ENCODE measurements around the gene TERC.
A peak's percentile ranks its signal among the peaks of the same experiment; 100 is the strongest.

TERC gene

GRCh38 chr3:169764882-169765612 is at the start of gene TERC:
Gene TERC (minus strand): TSS chr3:169765060.
- H3K4me3 Mint-ChIP-seq, result peak within 1 kb of the TSS; percentile 92
- H3K36me3 Mint-ChIP-seq (ENCODE audit: insufficient read depth), result peaks cover 17% of the 10 kb centered on the region
- H3K4me1 Mint-ChIP-seq, result peaks cover 19% of the 10 kb centered on the region
- no peaks in the 10 kb centered on the region for H3K27me3 Mint-ChIP-seq
- peaks cover 5% of the 10 kb centered on the region for H3K9me3 Mint-ChIP-seq
- ATAC-seq (replicated peaks; ENCODE audit: extremely low read depth, poor library complexity, severe bottlenecking) (peak; percentile 89), DNase-seq (ENCODE audit: low spot score in 2 of 2) (peak; percentile 82 to 90)
- peak within 1 kb of the TSS; percentile 93 for H3K27ac Mint-ChIP-seq (ENCODE audit: low read depth)

- Mint-ChIP-seq H3K9me3 (peaks cover 5% of the 10 kb centered on the region), H3K27me3 (peaks cover 27% of the 10 kb centered on the region), H3K27ac (ENCODE audit: low read depth) (peak overlapping the region; percentile 83), H3K36me3 (ENCODE audit: insufficient read depth) (peaks cover 3% of the 10 kb centered on the region), H3K4me3 (peak overlapping the region; percentile 84), H3K4me1 (peaks cover 22% of the 10 kb centered on the region)
- peak; percentile 47 to 68 for DNase-seq (ENCODE audit: low spot score in 2 of 2)
- peak; percentile 89 for ATAC-seq (replicated peaks; ENCODE audit: extremely low read depth, poor library complexity, severe bottlenecking)
Measured at GRCh38 chr3:169813757-169814517, 49.1 kb upstream of the TERC start.

GRCh38 chr3:169813278-169813677 is 48.4 kb upstream of the TERC start:
- Mint-ChIP-seq H3K27me3 (peaks cover 22% of the 10 kb centered on the region), H3K36me3 (ENCODE audit: insufficient read depth) (peaks cover 3% of the 10 kb centered on the region)
- no peak for ATAC-seq (replicated peaks; ENCODE audit: extremely low read depth, poor library complexity, severe bottlenecking)

GRCh38 chr3:169812332-169813235 is 47.7 kb upstream of the TERC start, which contains the start of the genes LRRC34 and LRRIQ4:
Gene LRRC34 (minus strand): TSS chr3:169812904. CDS start chr3:169812548, 356 bp downstream.
Gene LRRIQ4 (plus strand): TSS chr3:169812870. CDS start chr3:169821922, 9,052 bp downstream.
- peaks cover 22% of the 10 kb centered on the region for H3K4me1 Mint-ChIP-seq

More at GRCh38 chr3:169813278-169813677, 48.4 kb upstream of the TERC start:
- peaks cover 5% of the 10 kb centered on the region for H3K9me3 Mint-ChIP-seq
- H3K27ac Mint-ChIP-seq (ENCODE audit: low read depth), result peak overlapping the region; percentile 83
- peak overlapping the region; percentile 84 for H3K4me3 Mint-ChIP-seq
- H3K4me1 Mint-ChIP-seq, result peaks cover 22% of the 10 kb centered on the region
- DNase-seq (ENCODE audit: low spot score in 2 of 2), result no peak

GRCh38 chr3:169811631-169812331 is 46.9 kb upstream of the TERC start:
- ATAC-seq (replicated peaks; ENCODE audit: extremely low read depth, poor library complexity, severe bottlenecking) (no peak), DNase-seq (ENCODE audit: low spot score in 2 of 2) (no peak)
- no peak overlapping the region for H3K27ac Mint-ChIP-seq (ENCODE audit: low read depth)

More at GRCh38 chr3:169812332-169813235, 47.7 kb upstream of the TERC start, which contains the start of the genes LRRC34 and LRRIQ4:
- Mint-ChIP-seq H3K4me3 (peak within 1 kb of the TSS; percentile 84), H3K9me3 (peaks cover 5% of the 10 kb centered on the region), H3K27me3 (peaks cover 15% of the 10 kb centered on the region), H3K36me3 (ENCODE audit: insufficient read depth) (peaks cover 3% of the 10 kb centered on the region), H3K27ac (ENCODE audit: low read depth) (peak within 1 kb of the TSS; percentile 83)
- peak; percentile 24 to 27 for DNase-seq (ENCODE audit: low spot score in 2 of 2)
- peak; percentile 54 for ATAC-seq (replicated peaks; ENCODE audit: extremely low read depth, poor library complexity, severe bottlenecking)

GRCh38 chr3:169809230-169809795 is 44.5 kb upstream of the TERC start:
- Mint-ChIP-seq H3K4me1 (peaks cover 20% of the 10 kb centered on the region), H3K4me3 (no peak overlapping the region), H3K27me3 (peaks cover 10% of the 10 kb centered on the region), H3K27ac (ENCODE audit: low read depth) (no peak overlapping the region), H3K36me3 (ENCODE audit: insufficient read depth) (peaks cover 1% of the 10 kb centered on the region), H3K9me3 (no peaks in the 10 kb centered on the region)
- no peak for DNase-seq (ENCODE audit: low spot score in 2 of 2)
- ATAC-seq (replicated peaks; ENCODE audit: extremely low read depth, poor library complexity, severe bottlenecking), result no peak

More at GRCh38 chr3:169811631-169812331, 46.9 kb upstream of the TERC start:
- peaks cover 3% of the 10 kb centered on the region for H3K36me3 Mint-ChIP-seq (ENCODE audit: insufficient read depth)
- H3K27me3 Mint-ChIP-seq, result peaks cover 10% of the 10 kb centered on the region
- H3K4me1 Mint-ChIP-seq, result peaks cover 22% of the 10 kb centered on the region
- H3K4me3 Mint-ChIP-seq, result peak overlapping the region; percentile 84
- peaks cover 5% of the 10 kb centered on the region for H3K9me3 Mint-ChIP-seq

GRCh38 chr3:169804681-169805080 is 39.8 kb upstream of the TERC start:
- H3K27ac Mint-ChIP-seq (ENCODE audit: low read depth), result no peak overlapping the region
- no peaks in the 10 kb centered on the region for H3K9me3 Mint-ChIP-seq
- no peak overlapping the region for H3K4me3 Mint-ChIP-seq
- ATAC-seq (replicated peaks; ENCODE audit: extremely low read depth, poor library complexity, severe bottlenecking) (no peak), DNase-seq (ENCODE audit: low spot score in 2 of 2) (no peak)
- no peaks in the 10 kb centered on the region for H3K36me3 Mint-ChIP-seq (ENCODE audit: insufficient read depth)
- H3K4me1 Mint-ChIP-seq, result no peaks in the 10 kb centered on the region
- no peaks in the 10 kb centered on the region for H3K27me3 Mint-ChIP-seq

GRCh38 chr3:169792359-169792758 is 27.5 kb upstream of the TERC start:
- DNase-seq (ENCODE audit: low spot score in 2 of 2), result no peak
- H3K9me3 Mint-ChIP-seq, result no peaks in the 10 kb centered on the region
- H3K4me3 Mint-ChIP-seq, result no peak overlapping the region
- no peak overlapping the region for H3K27ac Mint-ChIP-seq (ENCODE audit: low read depth)
- H3K4me1 Mint-ChIP-seq, result no peaks in the 10 kb centered on the region
- no peak for ATAC-seq (replicated peaks; ENCODE audit: extremely low read depth, poor library complexity, severe bottlenecking)
- peaks cover 7% of the 10 kb centered on the region for H3K36me3 Mint-ChIP-seq (ENCODE audit: insufficient read depth)
- H3K27me3 Mint-ChIP-seq, result no peaks in the 10 kb centered on the region

GRCh38 chr3:169790687-169791429 is 26.0 kb upstream of the TERC start:
- no peak for DNase-seq (ENCODE audit: low spot score in 2 of 2)
- Mint-ChIP-seq H3K36me3 (ENCODE audit: insufficient read depth) (peaks cover 21% of the 10 kb centered on the region), H3K27me3 (no peaks in the 10 kb centered on the region), H3K9me3 (no peaks in the 10 kb centered on the region), H3K27ac (ENCODE audit: low read depth) (no peak overlapping the region), H3K4me1 (no peaks in the 10 kb centered on the region), H3K4me3 (no peak overlapping the region)
- no peak for ATAC-seq (replicated peaks; ENCODE audit: extremely low read depth, poor library complexity, severe bottlenecking)

GRCh38 chr3:169790219-169790618 is 25.4 kb upstream of the TERC start:
- Mint-ChIP-seq H3K27me3 (no peaks in the 10 kb centered on the region), H3K27ac (ENCODE audit: low read depth) (no peak overlapping the region), H3K4me3 (no peak overlapping the region), H3K36me3 (ENCODE audit: insufficient read depth) (peaks cover 27% of the 10 kb centered on the region), H3K9me3 (no peaks in the 10 kb centered on the region), H3K4me1 (no peaks in the 10 kb centered on the region)
- no peak for ATAC-seq (replicated peaks; ENCODE audit: extremely low read depth, poor library complexity, severe bottlenecking)
- DNase-seq (ENCODE audit: low spot score in 2 of 2), result no peak

GRCh38 chr3:169787791-169788190 is 22.9 kb upstream of the TERC start:
- DNase-seq (ENCODE audit: low spot score in 2 of 2) (no peak), ATAC-seq (replicated peaks; ENCODE audit: extremely low read depth, poor library complexity, severe bottlenecking) (no peak)
- Mint-ChIP-seq H3K27me3 (no peaks in the 10 kb centered on the region), H3K36me3 (ENCODE audit: insufficient read depth) (peaks cover 38% of the 10 kb centered on the region), H3K27ac (ENCODE audit: low read depth) (peak overlapping the region; percentile 44), H3K4me1 (no peaks in the 10 kb centered on the region), H3K4me3 (no peak overlapping the region), H3K9me3 (no peaks in the 10 kb centered on the region)
